Measurements from ENCODE around the gene PLA2G15. TPM values are rescaled to one million over a fixed set of nuclear protein-coding genes. Genes with fewer than 3 reads are reported as not detected.

PLA2G15 gene
- total RNA-seq, 1 experiment from 2014 or later: 10.2 TPM

- H3K9me3 Mint-ChIP-seq: no peaks in the 10 kb centered on the region
- ATAC-seq (no peak), DNase-seq (ENCODE audit: low spot score) (no peak)
- ChIA-PET CTCF (interaction anchor here (2.9 kb wide), 1 partner anchor 108 kb away, joined by 15 read pairs; no protein-coding TSS in a partner anchor), POLR2A (no interaction called here)
- H3K27ac Mint-ChIP-seq: peak overlapping the region; percentile 76; the same call in 1 of the 2 replicates
- no peaks in the 10 kb centered on the region for H3K27me3 Mint-ChIP-seq (ENCODE audit: low read depth)
- no peak overlapping the region for H3K4me3 Mint-ChIP-seq
- TF ChIP-seq SOX15 (CRISPR knock-in tag; IDR thresholded peaks at IDR 0.05) (no peak), ATF3 (CRISPR knock-in tag; conservative IDR thresholded peaks at IDR 0.05) (no peak), NFATC4 (CRISPR knock-in tag; IDR thresholded peaks at IDR 0.05) (no peak), E2F4 (CRISPR knock-in tag; IDR thresholded peaks at IDR 0.05; ENCODE audit: borderline replicate concordance, low read depth) (no peak), MXD4 (CRISPR knock-in tag; IDR thresholded peaks at IDR 0.05; ENCODE audit: borderline replicate concordance) (no peak), ZBTB43 (CRISPR knock-in tag; IDR thresholded peaks at IDR 0.05) (no peak), AR (CRISPR knock-in tag; IDR thresholded peaks at IDR 0.05) (no peak), ZNF138 (CRISPR knock-in tag; conservative IDR thresholded peaks at IDR 0.05) (no peak)
- no peaks in the 10 kb centered on the region for H3K4me1 Mint-ChIP-seq
- 0 out of 2 replicates have a peak, but pooled peaks cover 3% of the 10 kb centered on the region for H3K36me3 Mint-ChIP-seq
Measured at GRCh38 chr16:68202091-68202519, 43.1 kb upstream of the PLA2G15 start.

GRCh38 chr16:68206245-68206644, 38.9 kb upstream of the PLA2G15 start:
- H3K9me3 Mint-ChIP-seq: no peaks in the 10 kb centered on the region
- H3K27ac Mint-ChIP-seq: no peak overlapping the region
- ATAC-seq: no peak
- H3K4me1 Mint-ChIP-seq: no peaks in the 10 kb centered on the region
- H3K27me3 Mint-ChIP-seq (ENCODE audit: low read depth): no peaks in the 10 kb centered on the region
- 0 out of 2 replicates have a peak, but pooled peaks cover 3% of the 10 kb centered on the region for H3K36me3 Mint-ChIP-seq
- no peak for DNase-seq (ENCODE audit: low spot score)
- CTCF ChIA-PET: interaction anchor here (1.3 kb wide), 1 partner anchor 112 kb away, joined by 3 read pairs; no protein-coding TSS in a partner anchor
- H3K4me3 Mint-ChIP-seq: no peak overlapping the region
- POLR2A ChIA-PET: no interaction called here
- no peak for TF ChIP-seq ARID4B (CRISPR knock-in tag; IDR thresholded peaks at IDR 0.05; ENCODE audit: borderline replicate concordance)
- TF ChIP-seq FOXP1 (CRISPR knock-in tag; IDR thresholded peaks at IDR 0.05; ENCODE audit: borderline replicate concordance): no peak
- TF ChIP-seq RORB (CRISPR knock-in tag; IDR thresholded peaks at IDR 0.05): no peak
- no peak for TF ChIP-seq NR2C2 (CRISPR knock-in tag; IDR thresholded peaks at IDR 0.05)
- TF ChIP-seq ZNF671 (CRISPR knock-in tag; IDR thresholded peaks at IDR 0.05): no peak
- no peak for TF ChIP-seq IRF2 (CRISPR knock-in tag; IDR thresholded peaks at IDR 0.05; ENCODE audit: borderline replicate concordance, low read depth)
- no peak for TF ChIP-seq NFYB (CRISPR knock-in tag; conservative IDR thresholded peaks at IDR 0.05; ENCODE audit: low read depth)
- no peak for TF ChIP-seq STAT6 (CRISPR knock-in tag; conservative IDR thresholded peaks at IDR 0.05; ENCODE audit: low read depth)
- TF ChIP-seq ZNF532 (CRISPR knock-in tag; IDR thresholded peaks at IDR 0.05; ENCODE audit: borderline replicate concordance): no peak

Measured in WTC11 (cell line).